GM19467 (cell line): ENCODE results near the gene NUP35.

Experiments
- ATAC-seq: cut with Tn5 transposase; IDR thresholded peaks from one replicate; pipeline ENCODE4 v1.9.1; 2021; ENCODE audit warnings: mild to moderate bottlenecking, moderate library complexity; ENCODE audit not compliant: unreplicated experiment

The NUP35 gene

GRCh38 chr2:183207110-183207509 lies 82.9 kb downstream of the NUP35 start:
- no peak for ATAC-seq

- ATAC-seq, result no peak
Measured at GRCh38 chr2:183209395-183210028, 85.3 kb downstream of the NUP35 start.
